ENCODE results near the gene ADGRG3.

Gene ADGRG3

DNA sequence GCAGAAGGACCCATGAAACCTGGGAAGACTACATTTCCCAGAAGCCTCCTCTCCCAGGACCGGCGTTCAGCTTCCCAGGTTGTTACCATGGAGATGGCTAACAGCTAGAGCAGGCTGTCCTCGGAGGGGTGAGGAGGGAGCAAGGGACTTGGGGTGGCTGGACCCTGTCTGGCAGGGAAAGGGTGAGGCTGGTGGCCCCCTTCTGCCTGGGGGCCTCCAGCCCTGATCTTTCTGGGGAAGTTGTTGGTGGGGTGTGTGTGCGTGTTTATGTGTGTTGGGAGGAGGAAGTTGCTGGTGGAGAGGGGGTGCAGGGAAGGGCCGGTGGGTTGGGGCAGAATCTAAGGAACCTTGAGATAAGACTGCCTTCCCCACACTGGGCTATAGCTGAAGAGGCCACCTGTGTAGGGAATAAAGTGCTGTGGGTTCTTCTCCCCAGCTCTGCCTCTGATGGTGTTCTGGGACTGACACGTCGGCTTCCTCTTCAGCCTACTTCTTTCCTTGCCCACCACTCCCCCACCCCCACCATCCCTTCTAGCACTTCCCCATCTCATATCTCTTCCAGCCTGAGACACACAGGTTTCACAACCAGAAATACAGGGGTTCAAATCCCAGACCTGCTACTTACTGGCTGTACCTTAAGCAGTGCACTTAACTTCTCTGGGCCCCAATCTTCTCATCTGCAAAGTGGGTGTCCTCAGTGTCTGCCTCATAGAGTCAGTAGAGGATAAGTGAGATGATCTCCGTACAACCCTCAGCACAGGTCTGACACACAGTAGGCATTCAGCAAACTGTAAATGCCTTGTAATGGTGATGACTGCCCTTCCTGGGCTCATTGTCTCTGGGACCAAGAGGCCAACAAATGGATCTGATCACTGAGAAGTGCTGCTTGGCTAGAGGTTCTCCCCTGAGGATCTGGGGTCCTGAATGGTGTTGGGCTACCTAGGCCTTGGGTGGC, 26.9 kb downstream of the ADGRG3 start, which contains the start of gene DRC7:
DRC7 (plus strand) TSS at position 82 of the 955 bp plus-strand sequence. CDS start 3,144 bp downstream, outside the sequence.
- no peaks in the 10 kb centered on the region for H3K4me1 ChIP-seq (ENCODE audit: low read length)
- H3K79me2 ChIP-seq (ENCODE audit: low read length): no peaks in the 10 kb centered on the region
- H3K4me3 ChIP-seq (ENCODE audit: low read length): no peak within 1 kb of the TSS
- TF ChIP-seq CTCF (IDR thresholded peaks at IDR 0.05; ENCODE audit: low read length): no peak
- no peak within 1 kb of the TSS for H2AFZ ChIP-seq (ENCODE audit: low read length)
- no peaks in the 10 kb centered on the region for H3K36me3 ChIP-seq (replicated peaks; ENCODE audit: insufficient read depth, low read length)
- DNase-seq: no peak
- no peaks in the 10 kb centered on the region for H3K9me2 ChIP-seq (replicated peaks; ENCODE audit: insufficient read depth, low read length)
- no peaks in the 10 kb centered on the region for H3K27me3 ChIP-seq (replicated peaks; ENCODE audit: insufficient read depth, low read length)
- no peak within 1 kb of the TSS for H3K4me2 ChIP-seq (ENCODE audit: low read depth, low read length)
- H4K20me1 ChIP-seq (ENCODE audit: insufficient read depth, low read length): no peaks in the 10 kb centered on the region
- no peak within 1 kb of the TSS for H3K27ac ChIP-seq (ENCODE audit: low read length)
- H3K9ac ChIP-seq (ENCODE audit: low read length): no peak within 1 kb of the TSS
- no peaks in the 10 kb centered on the region for H3F3A ChIP-seq (ENCODE audit: insufficient read depth, low read length)
- no peaks in the 10 kb centered on the region for H3K9me3 ChIP-seq (replicated peaks; ENCODE audit: insufficient read depth, low read length)

DNA sequence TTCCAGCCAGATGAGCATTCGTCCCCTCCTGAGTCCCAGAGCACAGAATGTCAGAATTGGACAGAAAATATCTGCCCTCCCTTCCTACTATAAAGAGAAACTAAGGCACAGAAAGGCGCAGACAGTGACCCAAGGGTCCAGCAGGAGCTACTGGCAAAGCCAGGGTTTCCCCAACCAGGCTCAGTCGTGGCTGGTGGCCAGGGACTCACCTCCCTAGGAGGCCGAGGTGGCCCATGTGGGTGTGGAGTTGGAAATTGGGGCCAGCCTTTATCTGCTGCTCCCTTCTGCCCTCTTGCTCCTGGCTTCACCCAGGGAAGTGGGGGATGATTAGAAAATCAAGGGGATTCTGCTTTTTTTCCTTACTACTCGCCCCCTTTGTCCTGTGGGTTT, 27.6 kb downstream of the ADGRG3 start:
- Histone ChIP-seq H3K36me3 (replicated peaks; ENCODE audit: insufficient read depth, low read length) (no peaks in the 10 kb centered on the region), H3K27me3 (replicated peaks; ENCODE audit: insufficient read depth, low read length) (no peaks in the 10 kb centered on the region), H3K27ac (ENCODE audit: low read length) (no peak overlapping the region), H3K9ac (ENCODE audit: low read length) (no peak overlapping the region), H2AFZ (ENCODE audit: low read length) (no peak overlapping the region), H3K4me2 (ENCODE audit: low read depth, low read length) (no peak overlapping the region), H3K9me3 (replicated peaks; ENCODE audit: insufficient read depth, low read length) (no peaks in the 10 kb centered on the region), H3K9me2 (replicated peaks; ENCODE audit: insufficient read depth, low read length) (no peaks in the 10 kb centered on the region), H3K4me3 (ENCODE audit: low read length) (no peak overlapping the region), H3F3A (ENCODE audit: insufficient read depth, low read length) (no peaks in the 10 kb centered on the region), H3K79me2 (ENCODE audit: low read length) (no peaks in the 10 kb centered on the region), H3K4me1 (ENCODE audit: low read length) (no peaks in the 10 kb centered on the region), H4K20me1 (ENCODE audit: insufficient read depth, low read length) (no peaks in the 10 kb centered on the region)
- DNase-seq: no peak
- TF ChIP-seq EZH2 (optimal IDR thresholded peaks at IDR 0.05; ENCODE audit: low read depth, low read length) (no peak), EZH2phosphoT487 (IDR thresholded peaks at IDR 0.05; ENCODE audit: low read length) (no peak), CTCF (IDR thresholded peaks at IDR 0.05; ENCODE audit: low read length) (no peak)

DNA sequence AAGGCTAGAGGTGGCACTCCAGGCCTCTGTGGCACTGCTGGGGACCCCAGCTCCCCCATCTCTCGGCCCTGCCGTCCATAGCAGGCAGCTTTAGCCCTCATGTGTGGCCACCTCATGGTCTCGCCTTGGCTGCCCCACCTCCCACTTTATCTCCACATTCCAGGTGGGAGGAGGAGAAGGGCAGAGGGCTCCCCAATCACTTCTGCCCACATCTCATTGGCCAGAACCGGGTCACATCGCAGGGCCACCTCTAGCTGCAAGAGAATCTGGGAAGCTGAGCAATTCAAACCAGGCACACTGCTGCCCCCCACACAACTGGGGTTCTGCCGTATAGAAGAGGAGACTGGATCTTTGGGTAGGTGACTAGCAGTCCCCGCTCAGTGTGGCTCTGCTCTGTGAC, 28.1 kb downstream of the ADGRG3 start:
- no peaks in the 10 kb centered on the region for H3K4me1 ChIP-seq (ENCODE audit: low read length)
- no peaks in the 10 kb centered on the region for H3K36me3 ChIP-seq (replicated peaks; ENCODE audit: insufficient read depth, low read length)
- no peaks in the 10 kb centered on the region for H3F3A ChIP-seq (ENCODE audit: insufficient read depth, low read length)
- no peak for DNase-seq
- H3K27ac ChIP-seq (ENCODE audit: low read length): no peak overlapping the region
- no peaks in the 10 kb centered on the region for H3K9me2 ChIP-seq (replicated peaks; ENCODE audit: insufficient read depth, low read length)
- no peak overlapping the region for H2AFZ ChIP-seq (ENCODE audit: low read length)
- no peaks in the 10 kb centered on the region for H4K20me1 ChIP-seq (ENCODE audit: insufficient read depth, low read length)
- no peaks in the 10 kb centered on the region for H3K27me3 ChIP-seq (replicated peaks; ENCODE audit: insufficient read depth, low read length)
- H3K9ac ChIP-seq (ENCODE audit: low read length): no peak overlapping the region
- H3K4me3 ChIP-seq (ENCODE audit: low read length): no peak overlapping the region
- no peaks in the 10 kb centered on the region for H3K79me2 ChIP-seq (ENCODE audit: low read length)
- TF ChIP-seq EZH2 (optimal IDR thresholded peaks at IDR 0.05; ENCODE audit: low read depth, low read length) (no peak), EZH2phosphoT487 (IDR thresholded peaks at IDR 0.05; ENCODE audit: low read length) (no peak), CTCF (IDR thresholded peaks at IDR 0.05; ENCODE audit: low read length) (no peak)
- no peaks in the 10 kb centered on the region for H3K9me3 ChIP-seq (replicated peaks; ENCODE audit: insufficient read depth, low read length)
- H3K4me2 ChIP-seq (ENCODE audit: low read depth, low read length): no peak overlapping the region

All from MM.1S (cell line).